PC-9 (cell line): ENCODE data around the gene CEP41. TPM values are rescaled to one million over a fixed set of nuclear protein-coding genes. Genes with fewer than 3 reads are reported as not detected.

Experiments
- BruUV-seq: library from RNA; stranded (reverse); fragments of 400-500 nt; replicated peaks from 2 replicates; lab custom pipeline; 2021; lab: Mats Ljungman, UMichigan
- CTCF ChIA-PET: fragments of 300-600 bp; sonication (Branson Sonifier 250); formaldehyde crosslinking; loops from one replicate; lab custom pipeline; 2022; ENCODE audit warnings: antibody characterized with exemption; lab: Charles Lee
- POLR2A ChIA-PET: fragments of 300-600 bp; sonication (Branson Sonifier 250); formaldehyde crosslinking; loops from one replicate; lab custom pipeline; 2022; ENCODE audit warnings: antibody characterized with exemption; ENCODE audit not compliant: unreplicated experiment; lab: Charles Lee
- DNase-seq, 2 experiments: peaks; one replicate each; pipeline versions ENCODE4 v3.0.0 to v3.0.0-alpha.2; 2015 to 2022; ENCODE audit warnings: mixed read lengths in 1 of 2
- H2AFZ ChIP-seq: fragments of 200-600 bp; sonication (generic); 2 replicates; pipeline ENCODE4 v1.8.1; 2017; ENCODE audit warnings: antibody characterized with exemption
- H3F3A ChIP-seq: fragments of 200-600 bp; sonication (generic); 2 replicates; pipeline ENCODE4 v1.8.1; 2017; ENCODE audit warnings: antibody characterized with exemption, mild to moderate bottlenecking, low read depth; ENCODE audit not compliant: insufficient read depth
- H3K27ac ChIP-seq: fragments of 200-600 bp; sonication (generic); 2 replicates; pipeline ENCODE4 v1.6.1; 2016; ENCODE audit warnings: mixed run types
- H3K27me3 ChIP-seq: fragments of 200-600 bp; sonication (generic); 2 replicates; pipeline ENCODE4 v1.6.1; 2016; ENCODE audit warnings: low read depth, mixed run types; ENCODE audit not compliant: insufficient read depth
- H3K36me3 ChIP-seq: fragments of 200-600 bp; sonication (generic); 2 replicates; pipeline ENCODE4 v1.6.1; 2016; ENCODE audit warnings: low read depth, mixed run types
- H3K4me1 ChIP-seq: fragments of 200-600 bp; sonication (generic); replicated peaks from 2 replicates; pipeline ENCODE4 v1.6.1; 2016; ENCODE audit warnings: mixed run types; ENCODE audit not compliant: insufficient read depth
- H3K4me2 ChIP-seq: fragments of 200-600 bp; sonication (generic); 2 replicates; pipeline ENCODE4 v1.6.1; 2017; ENCODE audit warnings: mixed run types
- H3K4me3 ChIP-seq: fragments of 200-600 bp; sonication (generic); 2 replicates; pipeline ENCODE4 v1.6.1; 2016; ENCODE audit warnings: mixed run types
- H3K79me2 ChIP-seq: fragments of 200-600 bp; sonication (generic); 2 replicates; pipeline ENCODE4 v1.6.1; 2017; ENCODE audit warnings: low read depth, mixed run types
- H3K9me2 ChIP-seq: fragments of 200-600 bp; sonication (generic); 2 replicates; pipeline ENCODE4 v1.8.1; 2017; ENCODE audit warnings: mild to moderate bottlenecking; ENCODE audit not compliant: insufficient read depth
- H3K9me3 ChIP-seq: fragments of 200-600 bp; sonication (generic); 2 replicates; pipeline ENCODE4 v1.8.1; 2016; ENCODE audit warnings: low read depth; ENCODE audit not compliant: insufficient read depth
- H4K20me1 ChIP-seq: fragments of 200-600 bp; sonication (generic); 2 replicates; pipeline ENCODE4 v1.8.1; 2017; ENCODE audit not compliant: insufficient read depth
- CTCF ChIP-seq: fragments of 200-600 bp; sonication (generic); conservative IDR thresholded peaks from 2 replicates; pipeline ENCODE4 v1.6.1; 2017; ENCODE audit warnings: mixed run types, antibody characterized with exemption, mild to moderate bottlenecking, moderate library complexity
- EZH2 ChIP-seq: fragments of 200-600 bp; sonication (generic); IDR thresholded peaks from 2 replicates; pipeline ENCODE4 v1.8.0; 2017; ENCODE audit warnings: antibody characterized with exemption, low read depth
- intact Hi-C: fragments of 100-400 bp; cut with micrococcal nuclease; formaldehyde crosslinking; loops from one replicate; pipeline ENCODE4 v1.10.0; 2022; ENCODE audit not compliant: unreplicated experiment
- total RNA-seq: library from RNA; stranded (reverse); gene quantifications from 2 replicates; pipeline ENCODE4 v1.2.3, GENCODE V29; 2021

Gene CEP41
- total RNA-seq, 1 experiment from 2014 or later: 18.0 TPM

- no TSS peak for BruUV-seq
- no peaks in the 10 kb centered on the region for H3K27me3 ChIP-seq
- intact Hi-C loops: no loop called here
These were observed 45.4 kb downstream of the CEP41 start for GRCh38 chr7:130395421-130395820.

GRCh38 chr7:130394421-130395195 is 46.2 kb downstream of the CEP41 start:
- Histone ChIP-seq H3K4me3 (no peak overlapping the region), H3K9me3 (no peaks in the 10 kb centered on the region), H3K27me3 (no peaks in the 10 kb centered on the region), H3K4me2 (no peak overlapping the region), H3F3A (no peaks in the 10 kb centered on the region), H3K79me2 (no peaks in the 10 kb centered on the region), H4K20me1 (no peaks in the 10 kb centered on the region), H3K27ac (no peak overlapping the region), H3K9me2 (no peaks in the 10 kb centered on the region), H3K4me1 (no peaks in the 10 kb centered on the region), H3K36me3 (no peaks in the 10 kb centered on the region), H2AFZ (no peak overlapping the region)
- ChIA-PET CTCF (no interaction called here), POLR2A (no interaction called here)
- DNase-seq: no peak
- TF ChIP-seq CTCF (no peak), EZH2 (no peak)
- no TSS peak for BruUV-seq
- intact Hi-C loops: no loop called here

More at GRCh38 chr7:130395421-130395820, 45.4 kb downstream of the CEP41 start:
- Histone ChIP-seq H3K9me2 (no peaks in the 10 kb centered on the region), H3K27ac (no peak overlapping the region), H4K20me1 (no peaks in the 10 kb centered on the region), H3K9me3 (no peaks in the 10 kb centered on the region), H3K36me3 (no peaks in the 10 kb centered on the region), H2AFZ (no peak overlapping the region), H3K79me2 (no peaks in the 10 kb centered on the region), H3F3A (no peaks in the 10 kb centered on the region), H3K4me1 (no peaks in the 10 kb centered on the region), H3K4me3 (no peak overlapping the region), H3K4me2 (no peak overlapping the region)
- TF ChIP-seq EZH2 (no peak), CTCF (no peak)
- no peak for DNase-seq
- ChIA-PET CTCF (no interaction called here), POLR2A (no interaction called here)

GRCh38 chr7:130393841-130394411 is 46.9 kb downstream of the CEP41 start:
- Histone ChIP-seq H3K4me1 (no peaks in the 10 kb centered on the region), H3K36me3 (no peaks in the 10 kb centered on the region), H3K4me2 (no peak overlapping the region), H3K9me3 (no peaks in the 10 kb centered on the region), H3F3A (no peaks in the 10 kb centered on the region), H3K27ac (no peak overlapping the region), H4K20me1 (no peaks in the 10 kb centered on the region), H2AFZ (no peak overlapping the region), H3K9me2 (no peaks in the 10 kb centered on the region), H3K27me3 (no peaks in the 10 kb centered on the region), H3K79me2 (no peaks in the 10 kb centered on the region), H3K4me3 (no peak overlapping the region)
- ChIA-PET CTCF (no interaction called here), POLR2A (no interaction called here)
- no peak for DNase-seq
- no peak for TF ChIP-seq CTCF
- no peak for TF ChIP-seq EZH2
- BruUV-seq: no TSS peak
- intact Hi-C loops: no loop called here
